T-helper 2 cell treated with Interferon-gamma antibody and Interleukin-4, amounts not matched to agents 100 ng/mL and 5 ng/mL, for 36 hours (primary cell): ENCODE results near the gene ENO3. TPM values are rescaled to one million over a fixed set of nuclear protein-coding genes. Genes with fewer than 3 reads are reported as not detected.
"Not testable (repeated sequence)": the region's sequence is repeated elsewhere in the genome, so short reads cannot be mapped to it uniquely, and the experiment has no call there.

Source experiments
- intact Hi-C: fragments of 100-400 bp; cut with micrococcal nuclease; formaldehyde crosslinking; loops from one replicate; pipeline ENCODE4 v1.15.1; 2023
- total RNA-seq: library from RNA; stranded (reverse); gene quantifications from 2 replicates; pipeline ENCODE4 v1.2.3, GENCODE V29; 2022

ENO3 gene
- 52.9 and 53.3 TPM in 2 replicates for total RNA-seq

- intact Hi-C loops: no loop called here
Observed at GRCh38 chr17:4950746-4951204, at the start of gene ENO3. Gene ENO3, plus strand, starts transcription at chr17:4951119. Its CDS starts 711 bp downstream, at chr17:4951830.

- intact Hi-C loops: loop anchor here (5.0 kb wide), 1 partner anchor 189 kb away; the partner anchor contains the start of gene ARRB2
Observed at GRCh38 chr17:4901648-4902344, 49.1 kb upstream of the ENO3 start.

GRCh38 chr17:4902540-4902939 lies 48.4 kb upstream of the ENO3 start:
- intact Hi-C loops: loop anchor here (5.0 kb wide), 1 partner anchor 190 kb away; the partner anchor contains the start of gene ARRB2

GRCh38 chr17:4903051-4903818 lies 47.7 kb upstream of the ENO3 start, which contains the start of gene CHRNE:
Gene CHRNE, minus strand, starts transcription at chr17:4903098. Its CDS starts 35 bp downstream, at chr17:4903063.
- intact Hi-C loops: loop anchor here (5.0 kb wide), 1 partner anchor 191 kb away; the partner anchor contains the start of gene ARRB2

GRCh38 chr17:4906642-4907041 lies 44.3 kb upstream of the ENO3 start:
- intact Hi-C loops: loop anchor here (5.0 kb wide), 1 partner anchor 156 kb away; no protein-coding TSS in a partner anchor

GRCh38 chr17:4908301-4908700 lies 42.6 kb upstream of the ENO3 start:
- intact Hi-C loops: loop anchor here (2.0 to 5.0 kb wide), 2 partner anchors 32 to 154 kb away; partner anchors contain the start of genes RNF167 and SLC25A11

- intact Hi-C loops: loop anchor here (1.0 to 5.0 kb wide), 3 partner anchors 32 to 153 kb away; partner anchors contain the start of genes RNF167, SLC25A11 and SPAG7
Observed at GRCh38 chr17:4908711-4909496, 42.0 kb upstream of the ENO3 start.

GRCh38 chr17:4913994-4914393 lies 36.9 kb upstream of the ENO3 start:
- intact Hi-C loops: no loop called here

- intact Hi-C loops: not testable (repeated sequence)
Observed at GRCh38 chr17:4914551-4914950, 36.4 kb upstream of the ENO3 start.

- intact Hi-C loops: no loop called here
Observed at GRCh38 chr17:4919511-4920047, 31.3 kb upstream of the ENO3 start.

- intact Hi-C loops: no loop called here
Observed at GRCh38 chr17:4920351-4921048, 30.4 kb upstream of the ENO3 start.

GRCh38 chr17:4921320-4921719 lies 29.6 kb upstream of the ENO3 start:
- intact Hi-C loops: no loop called here

- intact Hi-C loops: not testable (repeated sequence)
Observed at GRCh38 chr17:4926577-4927335, 24.2 kb upstream of the ENO3 start.

- intact Hi-C loops: no loop called here
Observed at GRCh38 chr17:4928881-4929280, 22.0 kb upstream of the ENO3 start.

- intact Hi-C loops: no loop called here
Observed at GRCh38 chr17:4931963-4932362, 19.0 kb upstream of the ENO3 start, which contains the start of gene GP1BA. Gene GP1BA, plus strand, starts transcription at chr17:4932277. Its CDS starts 328 bp downstream, at chr17:4932605.

- intact Hi-C loops: no loop called here
Observed at GRCh38 chr17:4932756-4933155, 18.2 kb upstream of the ENO3 start.

- intact Hi-C loops: no loop called here
Observed at GRCh38 chr17:4933646-4934045, 17.3 kb upstream of the ENO3 start.

GRCh38 chr17:4934173-4934979 lies 16.5 kb upstream of the ENO3 start:
- intact Hi-C loops: no loop called here
